ENCODE results near the gene TAF1B. TPM values are rescaled to one million over a fixed set of nuclear protein-coding genes. Genes with fewer than 3 reads are reported as not detected.

TAF1B gene
- total and polyA plus RNA-seq, 9 donors = 6.4 to 22.0 (median 14.4) TPM

GRCh38 chr2:9887513-9887912 is 44.2 kb downstream of the TAF1B start:
- 90 to 95% (median 95%) methylated on average over 1 of the region's 1 CpG for WGBS, 3 donors
- H3K4me3 ChIP-seq = no peak overlapping the region

GRCh38 chr2:9889812-9890261 is 46.6 kb downstream of the TAF1B start:
- H3K9me3 ChIP-seq = no peaks in the 10 kb centered on the region
- TF ChIP-seq POLR2A (IDR thresholded peaks at IDR 0.05) (no peak), CTCF (IDR thresholded peaks at IDR 0.05) (no peak), EP300 (IDR thresholded peaks at IDR 0.05) (no peak)
- no peaks in the 10 kb centered on the region for H3K36me3 ChIP-seq
- H3K27me3 ChIP-seq = no peaks in the 10 kb centered on the region
- DNase-seq = no peak
- WGBS, 3 donors = 32 to 52% (median 48%) methylated on average over 3 of the region's 3 CpGs
- H3K4me1 ChIP-seq (ENCODE audit: insufficient read depth) = no peaks in the 10 kb centered on the region
- H3K4me3 ChIP-seq = no peak overlapping the region
- intact Hi-C loops (cut with DNase I) = no loop called here
- H3K27ac ChIP-seq = no peak overlapping the region

More at GRCh38 chr2:9887513-9887912, 44.2 kb downstream of the TAF1B start:
- H3K36me3 ChIP-seq = no peaks in the 10 kb centered on the region
- no peaks in the 10 kb centered on the region for H3K4me1 ChIP-seq (ENCODE audit: insufficient read depth)
- no peaks in the 10 kb centered on the region for H3K9me3 ChIP-seq
- intact Hi-C loops (cut with DNase I) = no loop called here
- TF ChIP-seq POLR2A (IDR thresholded peaks at IDR 0.05) (no peak), CTCF (IDR thresholded peaks at IDR 0.05) (no peak), EP300 (IDR thresholded peaks at IDR 0.05) (no peak)
- DNase-seq = no peak
- H3K27ac ChIP-seq = no peak overlapping the region
- no peaks in the 10 kb centered on the region for H3K27me3 ChIP-seq

GRCh38 chr2:9892236-9892635 is 49.0 kb downstream of the TAF1B start:
- DNase-seq = no peak
- no peaks in the 10 kb centered on the region for H3K36me3 ChIP-seq
- WGBS, 3 donors = 96 to 99% (median 99%) methylated on average over 4 of the region's 4 CpGs

DNA sequence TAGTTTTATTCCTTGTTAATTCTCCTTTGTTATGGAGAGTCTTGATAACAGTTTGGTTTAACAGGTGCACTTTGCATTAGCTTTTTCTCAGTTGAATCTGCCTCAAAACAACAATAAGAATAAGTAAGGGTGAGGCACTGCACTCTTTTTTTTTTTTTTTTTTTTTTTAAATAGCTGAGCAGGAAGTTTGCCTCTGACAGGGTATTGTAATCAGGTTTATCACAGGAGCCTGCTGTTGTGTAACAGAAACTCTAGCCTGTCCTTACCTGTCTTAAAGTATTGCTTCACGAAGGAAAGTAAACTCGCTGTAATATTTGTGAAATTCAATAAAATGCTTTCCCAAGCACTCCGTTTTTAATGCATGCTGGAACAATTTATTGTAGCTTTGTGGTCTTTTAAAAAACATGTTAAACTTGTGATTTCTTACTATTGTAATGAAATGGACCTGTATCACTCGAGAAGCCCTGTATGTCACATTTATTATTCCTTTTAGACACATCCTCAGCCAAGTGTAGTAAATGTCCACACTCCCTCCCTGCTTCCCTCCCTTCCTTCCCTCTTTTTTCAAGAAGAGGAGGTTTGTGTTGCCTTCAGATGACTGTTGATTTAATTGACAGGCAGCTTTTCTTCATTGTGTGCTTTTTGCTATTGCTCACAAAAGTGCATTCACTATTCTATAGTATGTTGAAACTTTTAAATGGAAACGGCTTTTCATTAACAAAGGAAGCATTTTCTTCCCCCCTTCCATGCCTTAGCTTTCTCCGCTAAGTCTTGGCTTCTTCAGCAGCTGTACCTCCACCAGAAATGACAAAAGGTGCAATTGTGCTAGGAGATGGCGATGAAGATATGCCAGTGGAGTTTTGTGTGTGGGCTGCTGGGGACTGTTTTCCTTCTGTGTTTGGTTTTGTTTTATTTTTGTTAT is 52.7 kb downstream of the TAF1B start:
- Histone ChIP-seq H3K27me3 (no peaks in the 10 kb centered on the region), H3K4me1 (ENCODE audit: insufficient read depth) (no peaks in the 10 kb centered on the region)
- 51 to 75% (median 69%) methylated on average over 7 of the region's 7 CpGs for WGBS, 3 donors

More at GRCh38 chr2:9892236-9892635, 49.0 kb downstream of the TAF1B start:
- Histone ChIP-seq H3K9me3 (no peaks in the 10 kb centered on the region), H3K4me1 (ENCODE audit: insufficient read depth) (no peaks in the 10 kb centered on the region), H3K27me3 (no peaks in the 10 kb centered on the region), H3K4me3 (no peak overlapping the region), H3K27ac (no peak overlapping the region)
- intact Hi-C loops (cut with DNase I) = no loop called here
- TF ChIP-seq POLR2A (IDR thresholded peaks at IDR 0.05) = no peak
- TF ChIP-seq EP300 (IDR thresholded peaks at IDR 0.05) = no peak
- TF ChIP-seq CTCF (IDR thresholded peaks at IDR 0.05) = no peak

More for the DNA sequence above, 52.7 kb downstream of the TAF1B start:
- DNase-seq = no peak
- H3K36me3 ChIP-seq = no peaks in the 10 kb centered on the region
- H3K27ac ChIP-seq = no peak overlapping the region
- intact Hi-C loops (cut with DNase I) = no loop called here
- TF ChIP-seq EP300 (IDR thresholded peaks at IDR 0.05) (no peak), CTCF (IDR thresholded peaks at IDR 0.05) (no peak), POLR2A (IDR thresholded peaks at IDR 0.05) (no peak)
- H3K9me3 ChIP-seq = no peaks in the 10 kb centered on the region
- no peak overlapping the region for H3K4me3 ChIP-seq

Measured in ovary (tissue), 9 donors.